GM12872 (cell line): ENCODE data around the gene VPS41.

Experiments used
- CTCF ChIP-seq: IDR thresholded peaks from 3 replicates; pipeline ENCODE4 v1.5.1; 2011; ENCODE audit warnings: low read depth, mild to moderate bottlenecking, low read length, moderate library complexity; ENCODE audit not compliant: insufficient read depth

VPS41 gene

GRCh38 chr7:38855386-38855785 lies 53.6 kb downstream of the VPS41 start:
- TF ChIP-seq CTCF = no peak

- TF ChIP-seq CTCF = no peak
Measured at GRCh38 chr7:38851321-38851720, 57.7 kb downstream of the VPS41 start.

- TF ChIP-seq CTCF = no peak
Measured at GRCh38 chr7:38846280-38846679, 62.7 kb downstream of the VPS41 start.

- no peak for TF ChIP-seq CTCF
Measured at GRCh38 chr7:38844952-38845563, 63.9 kb downstream of the VPS41 start.

- TF ChIP-seq CTCF = no peak
Measured at GRCh38 chr7:38842746-38843145, 66.2 kb downstream of the VPS41 start.

GRCh38 chr7:38840736-38841460 lies 68.1 kb downstream of the VPS41 start:
- no peak for TF ChIP-seq CTCF

GRCh38 chr7:38839851-38840250 lies 69.1 kb downstream of the VPS41 start:
- no peak for TF ChIP-seq CTCF
